ENCODE measurements around the gene POLR2A. TPM values are rescaled to one million over a fixed set of nuclear protein-coding genes. Genes with fewer than 3 reads are reported as not detected.

POLR2A gene
- total and polyA plus RNA-seq, 2 of the 13 experiments (the other 11 are each of a cell fraction or from before 2014, with no cell fraction given) = 17.8 to 18.3 TPM

- TF ChIP-seq, protein P1, sequence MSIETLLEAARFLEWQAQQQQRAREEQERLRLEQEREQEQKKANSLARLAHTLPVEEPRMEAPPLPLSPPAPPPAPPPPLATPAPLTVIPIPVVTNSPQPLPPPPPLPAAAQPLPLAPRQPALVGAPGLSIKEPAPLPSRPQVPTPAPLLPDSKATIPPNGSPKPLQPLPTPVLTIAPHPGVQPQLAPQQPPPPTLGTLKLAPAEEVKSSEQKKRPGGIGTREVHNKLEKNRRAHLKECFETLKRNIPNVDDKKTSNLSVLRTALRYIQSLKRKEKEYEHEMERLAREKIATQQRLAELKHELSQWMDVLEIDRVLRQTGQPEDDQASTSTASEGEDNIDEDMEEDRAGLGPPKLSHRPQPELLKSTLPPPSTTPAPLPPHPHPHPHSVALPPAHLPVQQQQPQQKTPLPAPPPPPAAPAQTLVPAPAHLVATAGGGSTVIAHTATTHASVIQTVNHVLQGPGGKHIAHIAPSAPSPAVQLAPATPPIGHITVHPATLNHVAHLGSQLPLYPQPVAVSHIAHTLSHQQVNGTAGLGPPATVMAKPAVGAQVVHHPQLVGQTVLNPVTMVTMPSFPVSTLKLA (IDR thresholded peaks at IDR 0.05) = peak; percentile 37
- TF ChIP-seq ZIK1 (CRISPR knock-in tag; IDR thresholded peaks at IDR 0.05; ENCODE audit: borderline replicate concordance, low read depth) (peak; percentile 37; the same call in 1 of the 2 replicates), ZC3H13 (CRISPR knock-in tag; IDR thresholded peaks at IDR 0.05) (no peak; the same call in 1 of the 2 replicates), ZSCAN5A (CRISPR knock-in tag; IDR thresholded peaks at IDR 0.05; ENCODE audit: borderline replicate concordance) (no peak), ARNT2 (CRISPR knock-in tag; IDR thresholded peaks at IDR 0.05; ENCODE audit: low read depth) (no peak), FOXA3 (CRISPR knock-in tag; IDR thresholded peaks at IDR 0.05) (peak; percentile 45; the same call in 1 of the 2 replicates), KLF16 (CRISPR knock-in tag; IDR thresholded peaks at IDR 0.05) (no peak), AKAP8 (CRISPR knock-in tag; IDR thresholded peaks at IDR 0.05) (0 out of 2 replicates have a peak, but pooled peaks have one; percentile 7), PLRG1 (conservative IDR thresholded peaks at IDR 0.05) (no peak), AGO2 (optimal IDR thresholded peaks at IDR 0.05; ENCODE audit: low read depth, low read length) (no peak), ZSCAN9 (CRISPR knock-in tag; IDR thresholded peaks at IDR 0.05; ENCODE audit: borderline replicate concordance) (peak; percentile 54; the same call in 1 of the 2 replicates), KLF15 (CRISPR knock-in tag; IDR thresholded peaks at IDR 0.05; ENCODE audit: borderline replicate concordance) (no peak), GATAD1 (CRISPR knock-in tag; IDR thresholded peaks at IDR 0.05) (no peak; the same call in 1 of the 2 replicates), ZNF205 (CRISPR knock-in tag; IDR thresholded peaks at IDR 0.05) (no peak), ZNF629 (CRISPR knock-in tag; conservative IDR thresholded peaks at IDR 0.05) (no peak), HIC2 (CRISPR knock-in tag; IDR thresholded peaks at IDR 0.05; ENCODE audit: low read depth) (no peak)
- TF ChIP-seq, protein P2, sequence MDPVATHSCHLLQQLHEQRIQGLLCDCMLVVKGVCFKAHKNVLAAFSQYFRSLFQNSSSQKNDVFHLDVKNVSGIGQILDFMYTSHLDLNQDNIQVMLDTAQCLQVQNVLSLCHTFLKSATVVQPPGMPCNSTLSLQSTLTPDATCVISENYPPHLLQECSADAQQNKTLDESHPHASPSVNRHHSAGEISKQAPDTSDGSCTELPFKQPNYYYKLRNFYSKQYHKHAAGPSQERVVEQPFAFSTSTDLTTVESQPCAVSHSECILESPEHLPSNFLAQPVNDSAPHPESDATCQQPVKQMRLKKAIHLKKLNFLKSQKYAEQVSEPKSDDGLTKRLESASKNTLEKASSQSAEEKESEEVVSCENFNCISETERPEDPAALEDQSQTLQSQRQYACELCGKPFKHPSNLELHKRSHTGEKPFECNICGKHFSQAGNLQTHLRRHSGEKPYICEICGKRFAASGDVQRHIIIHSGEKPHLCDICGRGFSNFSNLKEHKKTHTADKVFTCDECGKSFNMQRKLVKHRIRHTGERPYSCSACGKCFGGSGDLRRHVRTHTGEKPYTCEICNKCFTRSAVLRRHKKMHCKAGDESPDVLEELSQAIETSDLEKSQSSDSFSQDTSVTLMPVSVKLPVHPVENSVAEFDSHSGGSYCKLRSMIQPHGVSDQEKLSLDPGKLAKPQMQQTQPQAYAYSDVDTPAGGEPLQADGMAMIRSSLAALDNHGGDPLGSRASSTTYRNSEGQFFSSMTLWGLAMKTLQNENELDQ (CRISPR knock-in tag; IDR thresholded peaks at IDR 0.05; ENCODE audit: borderline replicate concordance) = no peak
- TF ChIP-seq, protein P3, sequence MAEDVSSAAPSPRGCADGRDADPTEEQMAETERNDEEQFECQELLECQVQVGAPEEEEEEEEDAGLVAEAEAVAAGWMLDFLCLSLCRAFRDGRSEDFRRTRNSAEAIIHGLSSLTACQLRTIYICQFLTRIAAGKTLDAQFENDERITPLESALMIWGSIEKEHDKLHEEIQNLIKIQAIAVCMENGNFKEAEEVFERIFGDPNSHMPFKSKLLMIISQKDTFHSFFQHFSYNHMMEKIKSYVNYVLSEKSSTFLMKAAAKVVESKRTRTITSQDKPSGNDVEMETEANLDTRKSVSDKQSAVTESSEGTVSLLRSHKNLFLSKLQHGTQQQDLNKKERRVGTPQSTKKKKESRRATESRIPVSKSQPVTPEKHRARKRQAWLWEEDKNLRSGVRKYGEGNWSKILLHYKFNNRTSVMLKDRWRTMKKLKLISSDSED (CRISPR knock-in tag; IDR thresholded peaks at IDR 0.05) = no peak
Observed at GRCh38 chr17:7483255-7484066, 705 bp upstream of the POLR2A start (continued).

Measured in HepG2 (cell line).